K562 (cell line): Measurements from ENCODE around the gene SPEM2. TPM values are rescaled to one million over a fixed set of nuclear protein-coding genes. Genes with fewer than 3 reads are reported as not detected.
A peak's percentile ranks its signal among the peaks of the same experiment; 100 is the strongest.

ENCODE experiments used
- ATAC-seq: fragments of 200-7000 bp; cut with Tn5 transposase; 3 replicates; pipeline ENCODE4 v1.9.1; 2020; ENCODE audit warnings: moderate library complexity
- BruUV-seq: library from RNA; stranded (reverse); fragments of 400-500 nt; replicated peaks from 2 replicates; lab custom pipeline; 2021; lab: Mats Ljungman, UMichigan
- CTCF ChIA-PET: fragments of 300-600 bp; formaldehyde crosslinking; extraction: SDS; loops from one replicate; lab custom pipeline; 2021; ENCODE audit warnings: low intra/inter-chr PET ratio; lab: Yijun Ruan, JAX
- POLR2A ChIA-PET: fragments of 300-600, 350-650 bp; sonication (Branson Sonifier 250); formaldehyde crosslinking; extraction: SDS; loops from one replicate; lab custom pipeline; 2021; ENCODE audit warnings: antibody characterized with exemption, inconsistent platforms; lab: Yijun Ruan, JAX
- DNase-seq, 4 experiments: peaks; one replicate each; pipeline versions ENCODE4 v3.0.0 to v3.0.0-alpha.2; 2011 to 2018; ENCODE audit warnings: low spot score in 3 of 4, mixed read lengths in 3 of 4; ENCODE audit errors: extremely low read depth in 1 of 4
- FAIRE-seq: peaks from 2 replicates; lab custom pipeline; 2011; peaks lifted over from hg19 to GRCh38; lab: Jason Lieb, UNC
- H2AFZ ChIP-seq: 2 replicates; pipeline ENCODE4 v1.6.0; 2011; ENCODE audit warnings: low read depth, low read length, control low read depth, inconsistent platforms
- H3K27ac ChIP-seq: fragments of 200-600 bp; 3 replicates; pipeline ENCODE4 v1.8.0; 2011; ENCODE audit warnings: low read depth, mild to moderate bottlenecking, control low read depth, inconsistent platforms, low read length, moderate library complexity, mixed read lengths; ENCODE audit errors: extremely low read depth
- H3K27me3 ChIP-seq, 2 experiments: fragments of 300-600 bp in 1 of 2; 2 replicates in 1 of 2; 3 replicates in 1 of 2; pipeline versions ENCODE4 v1.6.0 to v1.8.0; 2011; ENCODE audit warnings: inconsistent platforms in 2 of 2, low read length in 2 of 2, mild to moderate bottlenecking in 1 of 2, mixed read lengths in 1 of 2, moderate library complexity in 1 of 2; ENCODE audit not compliant: control insufficient read depth in 2 of 2, insufficient read depth in 2 of 2
- H3K36me3 ChIP-seq: fragments of 300-600 bp; 3 replicates; pipeline ENCODE4 v1.8.0; 2011; ENCODE audit warnings: mild to moderate bottlenecking, low read length, inconsistent platforms; ENCODE audit not compliant: control insufficient read depth, insufficient read depth
- H3K4me1 ChIP-seq, 2 experiments: fragments of 200-600 bp in 1 of 2; replicated peaks in 1 of 2; 2 replicates in 1 of 2; 3 replicates in 1 of 2; pipeline versions ENCODE4 v1.5.1 to v1.8.0; 2011; ENCODE audit warnings: inconsistent platforms in 2 of 2, low read length in 2 of 2, mild to moderate bottlenecking in 1 of 2, mixed read lengths in 1 of 2, moderate library complexity in 1 of 2; ENCODE audit not compliant: control insufficient read depth in 2 of 2, insufficient read depth in 2 of 2
- H3K4me2 ChIP-seq: 2 replicates; pipeline ENCODE4 v1.6.1; 2011; ENCODE audit warnings: low read length, control low read depth, inconsistent platforms, mixed read lengths; ENCODE audit not compliant: insufficient read depth
- H3K4me3 ChIP-seq: fragments of 200-600 bp; sonication (generic), shearing (Covaris generic); 2 replicates; pipeline ENCODE4 v1.5.1; 2016; ENCODE audit warnings: control low read depth, inconsistent platforms
- H3K79me2 ChIP-seq: fragments of 200-600 bp; 3 replicates; pipeline ENCODE4 v1.8.0; 2011; ENCODE audit warnings: low read length, inconsistent platforms; ENCODE audit not compliant: control insufficient read depth, insufficient read depth
- H3K9ac ChIP-seq, 2 experiments: 2 replicates each; pipeline versions ENCODE4 v1.6.0 to v1.6.1; 2011; ENCODE audit warnings: low read depth in 2 of 2, low read length in 2 of 2, control low read depth in 1 of 2, inconsistent platforms in 1 of 2, mild to moderate bottlenecking in 1 of 2, mixed read lengths in 1 of 2; ENCODE audit not compliant: insufficient read depth in 1 of 2
- H3K9me1 ChIP-seq: one replicate; pipeline ENCODE4 v1.6.0; 2011; ENCODE audit warnings: inconsistent platforms, mild to moderate bottlenecking, low read length, moderate library complexity; ENCODE audit not compliant: control insufficient read depth, insufficient read depth
- H3K9me3 ChIP-seq: replicated peaks from 2 replicates; pipeline ENCODE4 v1.5.1; 2011; ENCODE audit warnings: low read depth, low read length, inconsistent platforms; ENCODE audit not compliant: control insufficient read depth, insufficient read depth
- H4K20me1 ChIP-seq: replicated peaks from 2 replicates; pipeline ENCODE4 v1.6.1; 2011; ENCODE audit warnings: low read length, inconsistent platforms, mixed read lengths; ENCODE audit not compliant: control insufficient read depth, insufficient read depth
- BCOR ChIP-seq: fragments of 450-650 bp; IDR thresholded peaks from 2 replicates; pipeline ENCODE4 v1.6.1; 2016
- BRCA1 ChIP-seq, 2 experiments: fragments of 450-650 bp in 1 of 2; sonication (generic) in 1 of 2; formaldehyde crosslinking in 1 of 2; IDR thresholded peaks; 2 replicates each; pipeline versions ENCODE4 v1.5.0 to v1.6.1; 2017 to 2020; ENCODE audit warnings: mild to moderate bottlenecking in 1 of 2, missing genetic modification reagents in 1 of 2
- CUX1 ChIP-seq: fragments of 200-800 bp; sonication (Bioruptor generic); IDR thresholded peaks from 2 replicates; pipeline ENCODE4 v1.6.1; 2016; ENCODE audit warnings: missing genetic modification characterization, missing compliant biosample characterization
- HCFC1 ChIP-seq: IDR thresholded peaks from 2 replicates; pipeline ENCODE4 v1.6.1; 2012; ENCODE audit warnings: low read depth, low read length, improper control_type of control experiment
- MIER1 ChIP-seq: fragments of 450-650 bp; IDR thresholded peaks from 2 replicates; pipeline ENCODE4 v1.6.1; 2016; ENCODE audit warnings: antibody characterized with exemption, mild to moderate bottlenecking, low read depth
- PHF8 ChIP-seq: fragments of 200-600 bp; sonication (generic); IDR thresholded peaks from 2 replicates; pipeline ENCODE4 v1.6.1; 2012; ENCODE audit warnings: mixed run types, mild to moderate bottlenecking, inconsistent platforms, low read length, moderate library complexity, borderline replicate concordance
- RAD51 ChIP-seq: fragments of 450-650 bp; IDR thresholded peaks from 2 replicates; pipeline ENCODE4 v1.7.1; 2016; ENCODE audit warnings: low read depth, mild to moderate bottlenecking, borderline replicate concordance
- RFX5 ChIP-seq: IDR thresholded peaks from 2 replicates; pipeline ENCODE4 v1.6.1; 2011; ENCODE audit warnings: low read depth, mild to moderate bottlenecking, improper control_type of control experiment, low read length
- STAT6 ChIP-seq: sonication (generic); formaldehyde crosslinking; IDR thresholded peaks from 2 replicates; pipeline ENCODE4 v1.8.1; 2023; ENCODE audit warnings: mild to moderate bottlenecking, missing genetic modification reagents
- TCF15 ChIP-seq: fragments of 250-450 bp; sonication (Bioruptor Pico); IDR thresholded peaks from 2 replicates; pipeline ENCODE4 v1.8.0; 2022; ENCODE audit warnings: moderate library complexity, mild to moderate bottlenecking, inconsistent platforms
- ZNF133 ChIP-seq: fragments of 250-450 bp; sonication (Bioruptor Pico); IDR thresholded peaks from 2 replicates; pipeline ENCODE4 v1.4.0; 2020; ENCODE audit warnings: mild to moderate bottlenecking
- ZNF3 ChIP-seq: fragments of 250-450 bp; sonication (Bioruptor Pico); IDR thresholded peaks from 2 replicates; pipeline ENCODE4 v1.5.0; 2021; ENCODE audit warnings: mild to moderate bottlenecking, moderate library complexity
- ZNF586 ChIP-seq: fragments of 450-650 bp; formaldehyde crosslinking; conservative IDR thresholded peaks from 2 replicates; pipeline ENCODE4 v1.4.0; 2020; ENCODE audit warnings: mild to moderate bottlenecking, moderate library complexity
- WGBS: fragments of 100-300 bp; shearing (Covaris generic); methylation state at CpG from one replicate; pipeline ENCODE4 v1.1.6; 2016; ENCODE audit warnings: low coverage, mixed read lengths; ENCODE audit not compliant: insufficient coverage; ENCODE audit errors: missing lambda C conversion rate; 5-methylcytosine and 5-hydroxymethylcytosine counted together
- in situ Hi-C: fragments of 300-500 bp; cut with MboI; formaldehyde crosslinking; loops from 4 replicates; pipeline ENCODE4 v1.15.0; 2018; ENCODE audit warnings: inconsistent platforms, mixed read lengths
- intact Hi-C: fragments of 100-400 bp; cut with micrococcal nuclease; formaldehyde crosslinking; loops from 2 replicates; pipeline ENCODE4 v1.14.2; 2022
- polyA plus RNA-seq, 8 experiments: library from polyadenylated mRNA; depleted of rRNA in 4 of 8; stranded (reverse) in 5 of 8; unstranded in 3 of 8; fragments of >200 nt; fragmentation: Nextera tagmentation in 2 of 8; fragmentation: Illumina TruSeq in 1 of 8; extraction: Ambion mirVana in 2 of 8; extraction: Trizol in 1 of 8; gene quantifications; 2 replicates each; pipeline versions ENCODE4 v1.2.1 to v1.2.3, GENCODE V29; 2011 to 2014; ENCODE audit warnings: inconsistent platforms in 1 of 8, missing spikeins in 1 of 8
- total RNA-seq, 7 experiments: library from RNA; depleted of rRNA in 6 of 7; stranded (reverse); fragments of >200 nt in 6 of 7; fragmentation: Illumina TruSeq in 2 of 7; extraction: Trizol in 2 of 7; gene quantifications; 2 replicates each; pipeline versions ENCODE4 v1.2.1 to v1.2.3, GENCODE V29; 2011 to 2021; ENCODE audit warnings: low replicate concordance in 1 of 7

Gene SPEM2
- total and polyA plus RNA-seq, 9 of the 15 experiments (the other 6 are each of a cell fraction or from before 2014, with no cell fraction given): not detected

- TF ChIP-seq ZNF3 (CRISPR knock-in tag) (no peak), TCF15 (CRISPR knock-in tag) (no peak), BCOR (peak; percentile 62), STAT6 (CRISPR knock-in tag) (no peak)
Measured at GRCh38 chr17:7379134-7379533, 46.3 kb upstream of the SPEM2 start (continued).

- CTCF ChIA-PET: no interaction called here
- 62% methylated on average over 6 of the region's 7 CpGs for WGBS
- TF ChIP-seq HCFC1 (no peak), MIER1 (no peak), RFX5 (no peak), CUX1 (CRISPR knock-in tag) (no peak), BRCA1 (IDR thresholded peaks at IDR 0.05) (no peak), BRCA1 (CRISPR knock-in tag; IDR thresholded peaks at IDR 0.05) (no peak), ZNF133 (no peak), ZNF586 (no peak), PHF8 (no peak), RAD51 (no peak)
Measured at GRCh38 chr17:7380321-7380720, 45.1 kb upstream of the SPEM2 start.

More at GRCh38 chr17:7380321-7380720, 45.1 kb upstream of the SPEM2 start:
- peaks cover 2% of the 10 kb centered on the region; the same call in 1 of the 2 replicates for H3K9me3 ChIP-seq
- FAIRE-seq: no peak
- peak overlapping the region; percentile 60 to 90; a peak in 2 of 4 replicates for H3K9ac ChIP-seq
- H3K4me2 ChIP-seq: peak overlapping the region; percentile 68
- in situ Hi-C loops: no loop called here
- H3K36me3 ChIP-seq: no peaks in the 10 kb centered on the region
- H3K27ac ChIP-seq: no peak overlapping the region
- BruUV-seq: no TSS peak
- peak overlapping the region; percentile 52 for H3K4me3 ChIP-seq
- peak; percentile 15; the same call in 2 of the 3 replicates for ATAC-seq
- H3K4me1 ChIP-seq: peaks cover 8 to 18% of the 10 kb centered on the region in 2 experiments; a peak in 4 of 5 replicates
- no peaks in the 10 kb centered on the region for H4K20me1 ChIP-seq
- H2AFZ ChIP-seq: peak overlapping the region; percentile 93
- no peaks in the 10 kb centered on the region; the same call in 2 of the 3 replicates for H3K79me2 ChIP-seq
- H3K27me3 ChIP-seq: no peaks in the 10 kb centered on the region
- POLR2A ChIA-PET: interaction anchor here (0.5 to 0.9 kb wide), 5 partner anchors 12 to 105 kb away, joined by 3 to 4 read pairs (median 3); no protein-coding TSS in a partner anchor
- DNase-seq: no peak
- intact Hi-C loops: no loop called here
- H3K9me1 ChIP-seq: no peaks in the 10 kb centered on the region
